GM12878 (cell line): ENCODE data around the gene FKBP3. TPM values are rescaled to one million over a fixed set of nuclear protein-coding genes. Genes with fewer than 3 reads are reported as not detected.

Experiments
- ATAC-seq: fragments of 200-7000 bp; cut with Tn5 transposase; 3 replicates; pipeline ENCODE4 v1.9.1; 2020; ENCODE audit warnings: mild to moderate bottlenecking, moderate library complexity
- BruUV-seq: library from RNA; stranded (reverse); fragments of 400-500 nt; replicated peaks from 2 replicates; lab custom pipeline; 2021; lab: Mats Ljungman, UMichigan
- CTCF ChIA-PET: fragments of 300-600 bp; sonication (Branson Sonifier 250); formaldehyde crosslinking; extraction: SDS; loops from one replicate; lab custom pipeline; 2021; ENCODE audit warnings: inconsistent platforms; lab: Yijun Ruan, JAX
- POLR2A ChIA-PET: fragments of 350-600 bp; formaldehyde crosslinking; extraction: SDS; loops from one replicate; lab custom pipeline; 2021; ENCODE audit warnings: inconsistent platforms; lab: Charles Lee
- RAD21 ChIA-PET: fragments of 300-600 bp; sonication (Branson Sonifier 250); formaldehyde crosslinking; loops from one replicate; lab custom pipeline; 2023; ENCODE audit warnings: antibody characterized with exemption; ENCODE audit not compliant: unreplicated experiment; lab: Charles Lee
- SMC1A ChIA-PET: fragments of 300-600 bp; sonication (Branson Sonifier 250); formaldehyde crosslinking; loops from one replicate; lab custom pipeline; 2023; ENCODE audit not compliant: unreplicated experiment, uncharacterized antibody; lab: Charles Lee
- DNase-seq: peaks from one replicate; pipeline ENCODE4 v3.0.0-alpha.2; 2011; ENCODE audit warnings: low read depth, low spot score
- FAIRE-seq: peaks from 3 replicates; lab custom pipeline; 2011; peaks lifted over from hg19 to GRCh38; lab: Jason Lieb, UNC
- H2AFZ ChIP-seq: 2 replicates; pipeline ENCODE4 v1.6.0; 2011; ENCODE audit warnings: low read depth, low read length, control low read depth; ENCODE audit not compliant: control insufficient read depth
- H3K27ac ChIP-seq: 2 replicates; pipeline ENCODE4 v1.5.1; 2011; ENCODE audit warnings: control low read depth; ENCODE audit not compliant: control insufficient read depth, insufficient read depth
- H3K27me3 ChIP-seq, 2 experiments: replicated peaks in 1 of 2; 2 replicates each; pipeline versions ENCODE4 v1.6.0 to v1.6.1; 2011; ENCODE audit warnings: low read length in 1 of 2; ENCODE audit not compliant: control insufficient read depth in 2 of 2, insufficient read depth in 2 of 2
- H3K36me3 ChIP-seq, 2 experiments: 2 replicates each; pipeline ENCODE4 v1.5.1; 2011; ENCODE audit warnings: low read length in 1 of 2; ENCODE audit not compliant: control insufficient read depth in 2 of 2, insufficient read depth in 2 of 2
- H3K4me1 ChIP-seq: 2 replicates; pipeline ENCODE4 v1.6.1; 2011; ENCODE audit warnings: mild to moderate bottlenecking, low read length, moderate library complexity, mixed read lengths; ENCODE audit not compliant: control insufficient read depth, insufficient read depth
- H3K4me2 ChIP-seq: 2 replicates; pipeline ENCODE4 v1.6.0; 2011; ENCODE audit warnings: control low read depth; ENCODE audit not compliant: control insufficient read depth, insufficient read depth
- H3K4me3 ChIP-seq: fragments of 200-600 bp; sonication (generic); 2 replicates; pipeline ENCODE4 v1.5.1; 2016
- H3K79me2 ChIP-seq: 2 replicates; pipeline ENCODE4 v1.6.0; 2011; ENCODE audit warnings: low read length; ENCODE audit not compliant: control insufficient read depth, insufficient read depth
- H3K9ac ChIP-seq: 2 replicates; pipeline ENCODE4 v1.8.0; 2011; ENCODE audit warnings: low read length, control low read depth, mixed read lengths; ENCODE audit not compliant: control insufficient read depth, insufficient read depth
- H3K9me3 ChIP-seq: replicated peaks from 3 replicates; pipeline ENCODE4 v1.5.1; 2011; ENCODE audit warnings: mild to moderate bottlenecking, low read length; ENCODE audit not compliant: control insufficient read depth, insufficient read depth
- H4K20me1 ChIP-seq: 2 replicates; pipeline ENCODE4 v1.6.0; 2011; ENCODE audit not compliant: control insufficient read depth, insufficient read depth
- BCL11A ChIP-seq: IDR thresholded peaks from 2 replicates; pipeline ENCODE4 v1.6.1; 2011; ENCODE audit warnings: low read depth, low read length
- CBX5 ChIP-seq: sonication (generic); IDR thresholded peaks from 2 replicates; pipeline ENCODE4 v1.6.1; 2016; ENCODE audit warnings: low read depth, moderate library complexity, mild to moderate bottlenecking, inconsistent platforms
- HSF1 ChIP-seq: fragments of 150-350 bp; IDR thresholded peaks from 2 replicates; pipeline ENCODE4 v1.6.1; 2014; ENCODE audit warnings: mild to moderate bottlenecking, low read depth, low read length
- MXI1 ChIP-seq: fragments of 150-350 bp; IDR thresholded peaks from 2 replicates; pipeline ENCODE4 v1.6.1; 2011; ENCODE audit warnings: low read depth, mild to moderate bottlenecking, inconsistent platforms, low read length, improper control_type of control experiment
- RBBP5 ChIP-seq: fragments of 200-600 bp; sonication (generic); conservative IDR thresholded peaks from 2 replicates; pipeline ENCODE4 v1.6.1; 2016
- TCF12 ChIP-seq: IDR thresholded peaks from 2 replicates; pipeline ENCODE4 v1.6.1; 2011; ENCODE audit warnings: low read depth, mild to moderate bottlenecking, low read length
- ZBTB40 ChIP-seq: fragments of 450-650 bp; IDR thresholded peaks from 2 replicates; pipeline ENCODE4 v1.6.1; 2016; ENCODE audit warnings: mild to moderate bottlenecking, moderate library complexity, borderline replicate concordance
- WGBS: methylation state at CpG from one replicate; pipeline ENCODE4 v1.1.6; 2016; ENCODE audit warnings: low lambda C conversion rate; ENCODE audit not compliant: insufficient replicate concordance, insufficient coverage; ENCODE audit errors: missing lambda C conversion rate; 5-methylcytosine and 5-hydroxymethylcytosine counted together
- in situ Hi-C: fragments of 300-500 bp; cut with MboI; formaldehyde crosslinking; loops from 9 replicates; pipeline ENCODE4 v1.14.3; 2018; ENCODE audit warnings: mixed read lengths
- intact Hi-C: fragments of 100-400 bp; cut with micrococcal nuclease; formaldehyde crosslinking; loops from one replicate; pipeline ENCODE4 v1.14.2; 2022; ENCODE audit not compliant: unreplicated experiment
- polyA plus RNA-seq, 11 experiments: library from polyadenylated mRNA; depleted of rRNA in 4 of 11; unstranded in 6 of 11; stranded (reverse) in 5 of 11; fragments of >200 nt; fragmentation: Nextera tagmentation in 4 of 11; fragmentation: Illumina TruSeq in 1 of 11; extraction: Ambion mirVana in 4 of 11; extraction: Trizol in 1 of 11; gene quantifications; 1 replicate in 1 of 11; 2 replicates in 10 of 11; pipeline versions ENCODE4 v1.2.1 to v1.2.3, GENCODE V29; 2011 to 2016; ENCODE audit warnings: inconsistent platforms in 2 of 11, missing spikeins in 2 of 11, low read depth in 1 of 11
- total RNA-seq, 4 experiments: library from RNA; depleted of rRNA in 3 of 4; stranded (reverse); fragments of >200 nt in 3 of 4; fragmentation: Illumina TruSeq in 1 of 4; extraction: Trizol in 1 of 4; gene quantifications; 2 replicates each; pipeline versions ENCODE4 v1.2.1 to v1.2.3, GENCODE V29; 2013 to 2021

Gene FKBP3
- total and polyA plus RNA-seq, 10 of the 15 experiments (the other 5 are each of a cell fraction or from before 2014, with no cell fraction given): 67.2 to 218 (median 129) TPM

GRCh38 chr14:45095143-45095542 is 39.1 kb downstream of the FKBP3 start:
- intact Hi-C loops: no loop called here
- no peak for TF ChIP-seq MXI1
- TF ChIP-seq BCL11A: no peak
- TF ChIP-seq CBX5: peak; percentile 90
- Histone ChIP-seq H3K9ac (no peak overlapping the region), H4K20me1 (no peaks in the 10 kb centered on the region), H2AFZ (no peak overlapping the region), H3K36me3 (peaks cover 3 to 18% of the 10 kb centered on the region in 2 experiments; a peak in 3 of 4 replicates), H3K4me3 (no peak overlapping the region), H3K79me2 (peaks cover 48% of the 10 kb centered on the region), H3K4me2 (no peak overlapping the region), H3K4me1 (peaks cover 2% of the 10 kb centered on the region; the same call in 1 of the 2 replicates), H3K27ac (no peak overlapping the region), H3K27me3 (no peaks in the 10 kb centered on the region), H3K9me3 (peaks cover 5% of the 10 kb centered on the region; the same call in 2 of the 3 replicates)
- BruUV-seq: no TSS peak
- ChIA-PET CTCF (interaction anchor here (0.6 to 1.2 kb wide), 2 partner anchors 35 to 162 kb away, joined by 3 to 4 read pairs; no protein-coding TSS in a partner anchor), RAD21 (interaction anchor here (0.7 kb wide), 1 partner anchor 127 kb away, joined by 5 read pairs; no protein-coding TSS in a partner anchor), SMC1A (interaction anchor here (0.7 to 0.9 kb wide), 3 partner anchors 10 to 134 kb away, joined by 3 read pairs; no protein-coding TSS in a partner anchor), POLR2A (interaction anchor here (1.4 kb wide), 1 partner anchor 11 kb away, joined by 4 read pairs; the partner anchor contains the start of gene PRPF39)
- in situ Hi-C loops: no loop called here
- ATAC-seq (no peak), FAIRE-seq (no peak), DNase-seq (no peak)
- WGBS: 23% methylated on average over 4 of the region's 4 CpGs

GRCh38 chr14:45094275-45094674 is 40.0 kb downstream of the FKBP3 start:
- no TSS peak for BruUV-seq
- H3K4me2 ChIP-seq: no peak overlapping the region
- H4K20me1 ChIP-seq: no peaks in the 10 kb centered on the region
- peaks cover 5% of the 10 kb centered on the region; the same call in 2 of the 3 replicates for H3K9me3 ChIP-seq
- no peak overlapping the region for H3K4me3 ChIP-seq
- TF ChIP-seq TCF12: no peak
- no peak for TF ChIP-seq HSF1
- TF ChIP-seq RBBP5: no peak
- no peak for TF ChIP-seq ZBTB40
- FAIRE-seq (no peak), DNase-seq (no peak), ATAC-seq (no peak)
- no peak overlapping the region for H3K27ac ChIP-seq
- POLR2A ChIA-PET: interaction anchor here (1.4 kb wide), 1 partner anchor 10 kb away, joined by 4 read pairs; the partner anchor contains the start of gene PRPF39
- H2AFZ ChIP-seq: no peak overlapping the region
- H3K27me3 ChIP-seq: no peaks in the 10 kb centered on the region
- in situ Hi-C loops: no loop called here
- SMC1A ChIA-PET: interaction anchor here (0.7 to 0.9 kb wide), 3 partner anchors 9 to 135 kb away, joined by 3 read pairs; no protein-coding TSS in a partner anchor
- 100% methylated on average over 2 of the region's 2 CpGs for WGBS
- H3K9ac ChIP-seq: no peak overlapping the region
- peaks cover 4% of the 10 kb centered on the region; the same call in 1 of the 2 replicates for H3K4me1 ChIP-seq
- intact Hi-C loops: no loop called here
- H3K79me2 ChIP-seq: peaks cover 56% of the 10 kb centered on the region
- CTCF ChIA-PET: interaction anchor here (1.1 to 1.2 kb wide), 2 partner anchors 9 to 36 kb away, joined by 3 to 5 read pairs; no protein-coding TSS in a partner anchor
- RAD21 ChIA-PET: no interaction called here
- peaks cover 3 to 13% of the 10 kb centered on the region in 2 experiments; a peak in 3 of 4 replicates for H3K36me3 ChIP-seq
